Naive thymus-derived CD8-positive, alpha-beta T cell (primary cell): Measurements from ENCODE around the gene ADA. TPM values are rescaled to one million over a fixed set of nuclear protein-coding genes. Genes with fewer than 3 reads are reported as not detected.

Experiments
- ATAC-seq, 2 donors: fragments of 150-1000 bp; cut with Tn5 transposase in 1 of 2; sonication (Bioruptor Pico), chemical (Tn5 transposase) in 1 of 2; 1 replicate in 1 of 2; 2 replicates in 1 of 2; pipeline ENCODE4 v1.10.0; 2021; ENCODE audit warnings: mild to moderate bottlenecking in 2 of 2, moderate library complexity in 2 of 2
- POLR2A ChIA-PET: fragments of 350-600 bp; sonication (Branson Sonifier 250); formaldehyde crosslinking; loops from one replicate; lab custom pipeline; 2021; ENCODE audit warnings: antibody characterized with exemption; lab: Charles Lee
- DNase-seq, 10 donors: peaks; one replicate each; pipeline versions ENCODE4 v3.0.0 to v3.0.0-alpha.2; 2020 to 2022
- H3K27ac Mint-ChIP-seq, 10 donors: one replicate each; pipeline ENCODE4 v1.8.0; 2020 to 2022; ENCODE audit warnings: mild to moderate bottlenecking in 10 of 10, mixed read lengths in 10 of 10, moderate library complexity in 4 of 10, inconsistent platforms in 1 of 10
- H3K27me3 Mint-ChIP-seq, 5 donors: one replicate each; pipeline ENCODE4 v1.8.0; 2021 to 2022; ENCODE audit warnings: mixed read lengths in 5 of 5
- H3K36me3 Mint-ChIP-seq, 3 donors: one replicate each; pipeline ENCODE4 v1.8.0; 2020 to 2022; ENCODE audit warnings: mixed read lengths in 3 of 3, mild to moderate bottlenecking in 2 of 3, inconsistent platforms in 1 of 3
- H3K4me1 Mint-ChIP-seq, 4 donors: one replicate each; pipeline ENCODE4 v1.8.0; 2021 to 2022; ENCODE audit warnings: mixed read lengths in 4 of 4
- H3K4me3 Mint-ChIP-seq, 10 donors: one replicate each; pipeline ENCODE4 v1.8.0; 2020 to 2022; ENCODE audit warnings: mild to moderate bottlenecking in 10 of 10, mixed read lengths in 10 of 10, moderate library complexity in 6 of 10, inconsistent platforms in 1 of 10
- H3K9me3 Mint-ChIP-seq, 9 donors: one replicate each; pipeline ENCODE4 v1.8.0; 2020 to 2022; ENCODE audit warnings: mixed read lengths in 9 of 9, mild to moderate bottlenecking in 3 of 9, inconsistent platforms in 1 of 9, moderate library complexity in 1 of 9
- polyA plus RNA-seq, 3 donors: library from polyadenylated mRNA; unstranded; fragments of 300-500 nt; fragmentation: Illumina TruSeq; gene quantifications; one replicate each; pipeline ENCODE4 v1.2.3, GENCODE V29; 2021
- total RNA-seq, 8 experiments: library from RNA in 2 of 8; stranded (reverse) in 2 of 8; gene quantifications; one replicate each; pipeline ENCODE4 v1.2.3 and lab custom pipeline; 2021 to 2026

Gene ADA
- total and polyA plus RNA-seq, 5 experiments from 2014 or later: 24.1 to 47.1 (median 31.2) TPM

DNA sequence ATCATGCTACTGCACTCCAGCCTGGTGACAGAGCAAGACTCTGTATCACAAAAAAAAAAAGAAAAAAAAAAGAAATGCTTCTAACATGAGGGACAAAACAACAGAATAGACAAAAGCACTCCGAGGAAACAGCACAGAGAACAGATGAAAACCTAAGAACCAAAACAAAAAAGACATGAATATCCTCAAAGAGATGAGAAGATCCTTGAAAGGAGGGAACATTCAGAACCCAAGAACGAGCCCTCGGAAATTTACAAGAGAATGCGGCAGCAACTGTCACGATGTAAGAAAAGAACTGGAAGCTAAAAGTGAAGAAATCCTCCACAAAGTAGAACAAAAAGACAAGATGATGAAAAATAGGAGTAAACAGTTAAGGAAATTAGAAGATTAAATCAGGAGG is 21.2 kb downstream of the ADA start:
- no peak overlapping the region for H3K4me3 Mint-ChIP-seq
- H3K9me3 Mint-ChIP-seq: peaks cover 0 to 1% (median 0%) of the 10 kb centered on the region in 9 donors
- POLR2A ChIA-PET: interaction anchor here (0.7 to 0.9 kb wide), 2 partner anchors 15 to 113 kb away, joined by 3 to 4 read pairs; no protein-coding TSS in a partner anchor
- peak overlapping the region in 4 of 10 donors; percentile 15 to 85 (median 63) for H3K27ac Mint-ChIP-seq
- peaks cover 0 to 66% (median 12%) of the 10 kb centered on the region in 3 donors for H3K36me3 Mint-ChIP-seq
- DNase-seq: no peak
- peaks cover 9 to 19% (median 17%) of the 10 kb centered on the region in 4 donors for H3K4me1 Mint-ChIP-seq
- ATAC-seq: no peak
- H3K27me3 Mint-ChIP-seq: no peaks in the 10 kb centered on the region

DNA sequence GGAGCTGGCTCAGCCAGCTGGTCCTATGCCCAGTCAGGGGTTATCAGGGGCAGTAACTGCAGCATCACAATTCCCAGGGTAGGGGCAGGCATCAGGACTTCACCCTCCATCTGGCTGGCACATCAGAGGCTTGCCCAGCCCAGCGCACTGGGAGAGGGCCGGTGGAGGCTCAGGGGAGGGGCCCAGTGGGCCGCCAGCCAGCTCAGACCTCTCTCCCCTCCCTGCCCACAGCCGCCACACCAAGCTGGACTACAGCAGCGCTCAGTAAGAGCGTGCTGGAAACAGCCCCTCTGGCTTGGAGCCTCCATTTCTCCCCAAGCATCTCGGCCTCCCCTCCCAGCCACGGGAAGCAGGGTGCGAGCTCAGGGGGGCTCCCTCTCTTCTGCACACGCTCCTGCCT is 22.0 kb downstream of the ADA start:
- POLR2A ChIA-PET: interaction anchor here (0.7 to 0.9 kb wide), 2 partner anchors 15 to 113 kb away, joined by 3 to 4 read pairs; no protein-coding TSS in a partner anchor
- Mint-ChIP-seq H3K27ac (peak overlapping the region in 3 of 10 donors; percentile 31 to 85 (median 56)), H3K4me3 (no peak overlapping the region), H3K36me3 (peaks cover 0 to 64% (median 16%) of the 10 kb centered on the region in 3 donors), H3K4me1 (peaks cover 9 to 19% (median 17%) of the 10 kb centered on the region in 4 donors), H3K9me3 (peaks cover 0 to 1% (median 0%) of the 10 kb centered on the region in 9 donors), H3K27me3 (no peaks in the 10 kb centered on the region)
- ATAC-seq (no peak), DNase-seq (no peak)

DNA sequence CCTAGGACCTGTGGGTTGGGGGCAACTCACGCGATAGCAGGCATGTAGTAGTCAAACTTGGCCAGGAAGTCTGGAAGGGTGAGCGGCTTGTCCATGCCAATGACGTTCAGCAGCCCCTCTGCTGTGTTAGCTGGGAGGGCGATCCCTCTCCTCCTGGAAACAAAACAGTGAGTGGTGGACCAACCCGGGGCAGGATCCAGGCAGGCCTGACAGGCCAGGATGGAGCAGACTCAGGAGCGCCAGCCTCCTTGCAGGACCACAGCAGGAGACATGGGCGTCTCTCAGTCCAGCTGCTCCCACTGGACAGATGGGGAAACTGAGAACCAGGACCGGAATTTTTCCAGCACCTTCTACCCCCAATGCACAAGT is 22.5 kb downstream of the ADA start:
- peaks cover 9 to 19% (median 17%) of the 10 kb centered on the region in 4 donors for H3K4me1 Mint-ChIP-seq
- no peaks in the 10 kb centered on the region for H3K27me3 Mint-ChIP-seq
- POLR2A ChIA-PET: interaction anchor here (0.9 to 1.1 kb wide), 2 partner anchors 9 to 18 kb away, joined by 3 read pairs; no protein-coding TSS in a partner anchor
- H3K4me3 Mint-ChIP-seq: no peak overlapping the region
- ATAC-seq (no peak), DNase-seq (no peak)
- peaks cover 0 to 64% (median 17%) of the 10 kb centered on the region in 3 donors for H3K36me3 Mint-ChIP-seq
- peaks cover 0 to 1% (median 0%) of the 10 kb centered on the region in 9 donors for H3K9me3 Mint-ChIP-seq
- peak overlapping the region in 1 of 10 donors; percentile 41 for H3K27ac Mint-ChIP-seq

DNA sequence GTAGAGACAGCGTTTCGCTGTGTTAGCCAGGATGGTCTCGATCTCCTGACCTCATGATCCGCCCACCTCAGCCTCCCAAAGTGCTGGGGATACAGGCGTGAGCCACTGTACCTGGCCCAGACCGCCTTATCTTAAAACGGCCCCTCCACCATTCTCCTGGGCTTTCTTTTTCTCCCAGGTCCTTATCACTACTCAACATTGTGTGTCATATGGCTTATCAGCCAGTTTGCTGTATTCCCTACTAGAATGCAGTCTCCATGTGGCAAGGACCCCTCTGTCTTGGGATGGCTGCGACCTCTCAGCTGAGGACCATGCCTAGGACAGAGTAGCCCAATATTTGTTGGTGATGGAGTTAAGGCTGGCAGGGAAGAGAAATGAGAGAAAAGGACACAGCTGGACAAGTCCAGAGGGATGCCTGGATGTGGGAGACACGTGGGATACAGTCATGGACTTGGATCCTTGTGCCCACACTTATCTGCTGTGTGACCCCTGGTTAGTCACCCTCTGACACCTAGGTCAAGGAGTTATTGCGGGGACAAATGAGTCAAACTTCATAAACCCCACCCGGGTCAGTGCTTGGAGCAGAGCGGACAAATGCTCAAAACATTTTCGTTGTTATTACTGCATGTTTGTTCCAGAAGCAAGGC is 24.0 kb downstream of the ADA start:
- Mint-ChIP-seq H3K4me3 (no peak overlapping the region), H3K4me1 (peaks cover 9 to 19% (median 17%) of the 10 kb centered on the region in 4 donors), H3K27me3 (no peaks in the 10 kb centered on the region), H3K27ac (peak overlapping the region in 7 of 10 donors; percentile 3 to 94 (median 48)), H3K9me3 (peaks cover 0 to 2% (median 0%) of the 10 kb centered on the region in 9 donors), H3K36me3 (peaks cover 0 to 66% (median 31%) of the 10 kb centered on the region in 3 donors)
- POLR2A ChIA-PET: interaction anchor here (1.1 to 1.8 kb wide), 4 partner anchors 10 to 22 kb away, joined by 3 to 10 read pairs (median 4); no protein-coding TSS in a partner anchor
- no peak for DNase-seq
- no peak for ATAC-seq

DNA sequence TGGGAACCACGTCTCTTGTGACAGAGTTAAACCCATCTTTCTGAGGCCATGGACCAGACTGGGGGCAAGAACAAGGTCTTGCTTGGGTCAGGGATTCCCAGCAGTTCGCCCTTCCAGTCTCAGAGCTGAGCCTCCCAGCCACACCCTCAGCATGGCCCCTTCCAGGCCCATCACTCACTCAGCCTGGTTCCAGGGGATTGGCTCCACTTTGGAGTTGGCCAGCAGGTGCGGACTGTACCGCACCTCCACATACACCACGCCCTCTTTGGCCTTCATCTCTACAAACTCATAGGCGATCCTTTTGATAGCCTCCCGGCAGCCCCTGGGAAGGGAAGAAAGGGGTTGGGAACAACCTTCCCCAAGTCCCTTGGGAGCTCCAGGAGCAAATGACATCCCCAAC is 25.2 kb downstream of the ADA start:
- Mint-ChIP-seq H3K36me3 (peaks cover 0 to 69% (median 43%) of the 10 kb centered on the region in 3 donors), H3K27me3 (no peaks in the 10 kb centered on the region), H3K9me3 (peaks cover 0 to 2% (median 0%) of the 10 kb centered on the region in 9 donors), H3K27ac (peak overlapping the region in 7 of 10 donors; percentile 16 to 94 (median 66)), H3K4me3 (peak overlapping the region in 1 of 10 donors; percentile 59), H3K4me1 (peaks cover 9 to 23% (median 17%) of the 10 kb centered on the region in 4 donors)
- ATAC-seq: no peak
- POLR2A ChIA-PET: interaction anchor here (1.1 to 1.8 kb wide), 7 partner anchors 8 to 23 kb away, joined by 3 to 10 read pairs (median 3); no protein-coding TSS in a partner anchor
- no peak for DNase-seq

DNA sequence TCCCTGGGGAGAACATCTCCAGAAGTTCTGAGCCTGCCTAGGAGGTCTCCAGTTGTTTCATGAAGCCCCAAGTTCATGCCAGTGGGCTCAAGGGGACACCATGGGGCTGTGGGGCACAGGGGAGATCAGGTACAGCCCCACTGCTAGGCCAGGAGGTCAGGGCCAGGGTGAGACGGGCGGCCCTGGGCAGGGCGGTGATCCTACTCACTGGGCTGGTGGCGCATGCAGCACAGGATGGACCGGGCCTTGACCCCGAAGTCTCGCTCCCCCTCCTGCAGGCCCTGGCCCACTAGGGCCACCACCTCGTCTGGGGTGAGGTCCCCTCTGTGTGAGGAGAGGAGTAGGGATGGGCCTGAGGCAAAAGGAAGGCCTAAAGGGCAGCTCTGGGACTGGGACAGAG is 26.1 kb downstream of the ADA start:
- H3K36me3 Mint-ChIP-seq: peaks cover 3 to 74% (median 51%) of the 10 kb centered on the region in 3 donors
- no peak overlapping the region for H3K4me3 Mint-ChIP-seq
- DNase-seq (no peak), ATAC-seq (no peak)
- H3K27ac Mint-ChIP-seq: peak overlapping the region in 1 of 10 donors; percentile 19
- POLR2A ChIA-PET: interaction anchor here (1.2 kb wide), 1 partner anchor 9 kb away, joined by 3 read pairs; no protein-coding TSS in a partner anchor
- no peaks in the 10 kb centered on the region for H3K27me3 Mint-ChIP-seq
- H3K4me1 Mint-ChIP-seq: peaks cover 9 to 23% (median 16%) of the 10 kb centered on the region in 4 donors
- peaks cover 0 to 2% (median 0%) of the 10 kb centered on the region in 9 donors for H3K9me3 Mint-ChIP-seq

DNA sequence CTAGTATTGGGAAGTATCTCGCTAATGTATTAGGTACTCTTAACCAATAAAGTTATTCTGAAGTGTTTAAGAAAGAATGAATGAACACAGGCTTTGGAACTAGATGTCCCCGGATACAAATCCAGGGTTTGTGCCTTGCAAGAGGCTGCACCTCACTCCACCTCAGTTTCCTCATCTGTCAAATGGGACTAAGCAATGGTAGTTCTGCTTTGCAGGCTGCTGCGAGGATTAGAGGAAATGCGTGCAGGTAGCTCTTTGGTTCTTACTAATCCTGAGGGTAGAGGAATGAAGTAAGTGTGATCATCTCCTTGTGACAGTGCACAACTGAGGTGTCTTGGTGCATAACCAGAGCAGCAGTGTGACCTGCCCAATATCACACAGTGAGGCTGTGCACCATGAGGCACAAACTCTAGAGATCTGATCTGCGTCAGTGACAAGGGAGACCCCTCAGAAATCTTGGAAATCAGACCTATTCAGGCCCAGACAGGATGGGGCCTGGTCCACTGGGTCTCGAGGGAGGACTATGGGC is 26.7 kb downstream of the ADA start:
- no peak for DNase-seq
- H3K27me3 Mint-ChIP-seq: no peaks in the 10 kb centered on the region
- POLR2A ChIA-PET: interaction anchor here (0.9 kb wide), 1 partner anchor 18 kb away, joined by 3 read pairs; no protein-coding TSS in a partner anchor
- ATAC-seq: no peak
- peaks cover 7 to 77% (median 55%) of the 10 kb centered on the region in 3 donors for H3K36me3 Mint-ChIP-seq
- peaks cover 0 to 3% (median 0%) of the 10 kb centered on the region in 9 donors for H3K9me3 Mint-ChIP-seq
- peak overlapping the region in 4 of 10 donors; percentile 15 to 65 (median 30) for H3K27ac Mint-ChIP-seq
- H3K4me3 Mint-ChIP-seq: no peak overlapping the region
- H3K4me1 Mint-ChIP-seq: peaks cover 8 to 28% (median 16%) of the 10 kb centered on the region in 4 donors

DNA sequence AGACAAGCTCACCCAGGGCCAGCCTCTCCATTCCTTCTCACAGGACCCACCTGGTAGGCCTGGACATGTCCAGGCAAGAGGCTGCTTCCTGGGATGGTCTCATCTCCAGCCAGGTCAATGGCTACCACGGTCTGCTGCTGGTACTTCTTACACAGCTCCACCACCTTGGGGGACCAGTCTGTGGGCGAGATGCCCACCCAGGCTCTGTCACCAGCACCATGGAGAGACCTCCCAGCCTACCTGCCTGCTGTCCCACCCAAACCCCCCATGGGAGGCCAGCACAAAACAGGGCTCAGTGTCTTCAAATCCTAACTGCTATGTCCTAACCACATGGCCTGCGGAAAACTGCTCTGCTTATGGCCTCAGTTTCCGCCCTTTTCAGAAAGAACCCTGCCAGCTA is 27.3 kb downstream of the ADA start:
- ATAC-seq (no peak), DNase-seq (no peak)
- Mint-ChIP-seq H3K27ac (no peak overlapping the region), H3K4me3 (no peak overlapping the region), H3K27me3 (no peaks in the 10 kb centered on the region), H3K9me3 (peaks cover 0 to 3% (median 0%) of the 10 kb centered on the region in 9 donors), H3K4me1 (peaks cover 14 to 35% (median 22%) of the 10 kb centered on the region in 4 donors), H3K36me3 (peaks cover 7 to 83% (median 60%) of the 10 kb centered on the region in 3 donors)
- POLR2A ChIA-PET: interaction anchor here (0.7 to 0.9 kb wide), 2 partner anchors 9 to 18 kb away, joined by 3 read pairs; no protein-coding TSS in a partner anchor

DNA sequence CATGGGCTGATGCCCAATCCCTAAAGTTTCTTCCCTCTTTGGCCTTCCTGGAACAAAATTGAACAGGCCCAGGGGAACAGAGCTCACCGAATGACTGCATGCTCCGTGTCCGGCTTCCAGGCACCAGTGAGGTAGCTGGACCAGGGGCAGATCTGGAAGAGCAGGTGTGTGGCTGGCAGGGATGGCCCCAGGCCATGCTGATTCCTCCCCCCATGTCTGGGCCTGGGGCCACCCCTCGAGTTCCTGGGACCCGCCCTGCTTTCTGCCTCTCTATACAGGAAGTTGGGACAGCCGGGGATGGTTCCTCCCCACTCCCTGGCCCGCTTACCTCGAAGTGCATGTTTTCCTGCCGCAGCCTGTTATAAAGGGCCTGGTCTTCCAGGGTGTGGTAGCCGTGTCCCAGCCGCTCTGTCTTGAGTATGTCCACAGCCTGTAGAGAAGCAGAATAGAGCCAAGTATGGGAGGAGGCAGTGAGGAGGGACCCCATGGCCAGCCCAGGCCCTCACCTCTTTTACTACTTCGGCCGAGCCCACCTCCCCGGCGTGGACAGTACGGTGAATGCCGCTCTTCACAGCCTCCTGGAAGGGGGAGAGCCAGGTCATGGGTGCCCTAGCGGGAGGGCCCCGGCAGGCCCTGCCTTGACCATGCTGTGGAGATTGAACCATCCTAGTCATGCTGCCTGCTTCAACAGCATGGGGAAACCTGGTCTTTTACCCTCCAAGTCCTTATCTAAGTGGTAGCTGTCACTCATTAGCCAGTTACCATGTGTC is 28.8 kb downstream of the ADA start:
- no peak overlapping the region for H3K4me3 Mint-ChIP-seq
- DNase-seq (peak in 1 of 10 donors; percentile 55), ATAC-seq (no peak)
- peak overlapping the region in 2 of 10 donors; percentile 25 to 72 for H3K27ac Mint-ChIP-seq
- peaks cover 0 to 3% (median 0%) of the 10 kb centered on the region in 9 donors for H3K9me3 Mint-ChIP-seq
- H3K36me3 Mint-ChIP-seq: peaks cover 7 to 77% (median 57%) of the 10 kb centered on the region in 3 donors
- H3K4me1 Mint-ChIP-seq: peaks cover 29 to 47% (median 33%) of the 10 kb centered on the region in 4 donors
- POLR2A ChIA-PET: no interaction called here
- no peaks in the 10 kb centered on the region for H3K27me3 Mint-ChIP-seq

DNA sequence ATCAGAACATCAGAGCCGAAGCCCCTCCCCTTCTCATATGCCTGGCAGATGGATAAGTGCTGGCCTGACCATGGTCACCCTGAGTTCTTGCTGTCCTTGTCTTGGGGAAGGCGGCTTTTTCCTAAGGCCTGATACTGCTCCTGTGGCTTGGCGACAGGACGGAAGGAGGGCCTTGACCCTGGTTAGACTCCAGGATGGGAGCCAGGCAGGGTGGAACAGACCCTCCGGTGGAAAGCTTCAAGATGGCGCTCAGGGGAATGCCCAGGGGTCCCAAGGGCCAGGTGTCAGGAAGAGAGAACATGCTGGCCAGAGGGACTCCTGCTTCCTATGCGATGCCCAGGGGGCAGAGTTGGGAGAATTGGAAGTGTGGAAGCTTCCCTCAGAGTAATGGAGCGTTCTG is 29.6 kb downstream of the ADA start:
- peaks cover 7 to 72% (median 53%) of the 10 kb centered on the region in 3 donors for H3K36me3 Mint-ChIP-seq
- peaks cover 32 to 46% (median 35%) of the 10 kb centered on the region in 4 donors for H3K4me1 Mint-ChIP-seq
- no peak overlapping the region for H3K4me3 Mint-ChIP-seq
- H3K27me3 Mint-ChIP-seq: no peaks in the 10 kb centered on the region
- peaks cover 0 to 3% (median 0%) of the 10 kb centered on the region in 9 donors for H3K9me3 Mint-ChIP-seq
- ATAC-seq (no peak), DNase-seq (peak in 1 of 10 donors; percentile 35)
- peak overlapping the region in 4 of 10 donors; percentile 1 to 73 (median 38) for H3K27ac Mint-ChIP-seq
- POLR2A ChIA-PET: no interaction called here

DNA sequence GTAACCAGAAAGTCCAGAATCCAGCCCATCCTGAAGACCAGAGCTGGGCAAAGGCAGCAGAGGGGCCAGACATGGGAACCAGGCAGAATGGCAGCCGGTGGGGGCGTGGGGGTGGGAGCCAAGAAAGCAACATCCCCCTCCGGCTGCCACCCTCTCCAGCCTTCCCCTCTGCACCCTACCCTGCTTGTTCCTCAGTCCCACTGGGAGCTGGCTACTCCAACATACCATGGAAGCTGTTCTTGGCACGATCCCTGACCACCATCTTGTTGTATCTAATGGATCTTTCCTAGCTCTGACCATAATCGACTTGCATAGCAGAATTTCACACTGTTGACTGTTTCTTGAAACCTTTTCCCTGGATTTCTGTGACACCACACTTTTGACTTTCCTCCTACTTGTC is 30.2 kb downstream of the ADA start:
- POLR2A ChIA-PET: no interaction called here
- H3K36me3 Mint-ChIP-seq: peaks cover 7 to 66% (median 53%) of the 10 kb centered on the region in 3 donors
- ATAC-seq (no peak), DNase-seq (peak in 1 of 10 donors; percentile 0)
- peak overlapping the region in 1 of 10 donors; percentile 35 for H3K4me3 Mint-ChIP-seq
- no peaks in the 10 kb centered on the region for H3K27me3 Mint-ChIP-seq
- peaks cover 0 to 2% (median 0%) of the 10 kb centered on the region in 9 donors for H3K9me3 Mint-ChIP-seq
- H3K27ac Mint-ChIP-seq: peak overlapping the region in 7 of 10 donors; percentile 48 to 73 (median 57)
- peaks cover 28 to 43% (median 33%) of the 10 kb centered on the region in 4 donors for H3K4me1 Mint-ChIP-seq
